ENCODE measurements around the gene CYBA. TPM values are rescaled to one million over a fixed set of nuclear protein-coding genes. Genes with fewer than 3 reads are reported as not detected.
A peak's percentile ranks its signal among the peaks of the same experiment; 100 is the strongest.

CYBA gene
- total and polyA plus RNA-seq, 2 of the 13 experiments (the other 11 are each of a cell fraction or from before 2014, with no cell fraction given), result 196 to 250 TPM

DNA sequence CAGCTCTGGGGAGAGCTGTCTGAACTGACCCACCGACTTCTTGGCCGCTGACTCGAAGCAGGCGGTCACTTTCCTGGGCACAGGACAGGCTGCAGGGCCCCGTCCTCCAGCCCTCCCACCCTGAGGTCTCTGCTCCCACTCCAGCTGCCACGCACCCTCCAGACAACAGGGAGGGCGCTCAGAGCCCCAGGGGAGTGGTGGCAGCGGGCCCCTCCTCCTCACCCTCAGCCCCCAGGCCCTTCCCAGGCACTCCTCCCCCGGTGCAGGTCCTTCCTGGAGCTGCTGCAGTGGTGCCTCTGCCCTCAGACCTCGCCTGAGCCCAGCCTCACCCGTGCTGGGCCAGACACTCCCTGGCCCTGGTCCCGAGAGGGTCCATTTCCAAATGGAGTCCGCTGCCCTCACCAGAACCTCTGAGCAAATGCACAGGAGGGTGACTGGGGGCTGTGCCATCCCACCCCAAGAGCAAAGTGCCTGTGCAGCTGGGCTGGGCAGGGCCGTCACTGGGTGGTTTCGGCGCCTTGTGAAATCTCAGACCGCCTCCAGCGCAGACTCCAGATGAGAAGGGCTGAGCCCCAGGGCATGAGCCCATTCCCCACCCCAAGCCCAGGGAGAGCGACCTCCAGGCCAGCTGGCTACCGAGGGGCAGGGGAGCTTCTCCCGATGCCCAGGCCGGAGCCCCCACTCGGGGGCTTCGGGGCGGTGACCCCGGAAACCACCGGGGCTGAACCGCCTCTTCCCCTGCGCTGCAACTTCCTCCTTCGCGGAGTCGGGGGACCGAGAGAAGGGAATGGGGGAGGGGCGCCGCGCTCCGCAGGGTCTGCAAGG is 717 bp downstream of the CYBA start (continued):
- no peak for TF ChIP-seq GFI1 (CRISPR knock-in tag; IDR thresholded peaks at IDR 0.05; ENCODE audit: borderline replicate concordance)
- TF ChIP-seq ZNF564 (CRISPR knock-in tag; IDR thresholded peaks at IDR 0.05), result no peak
- TF ChIP-seq STAT5B (CRISPR knock-in tag; IDR thresholded peaks at IDR 0.05), result peak; percentile 68; the same call in 1 of the 2 replicates
- no peak; the same call in none of the 2 replicates for TF ChIP-seq ZNF333 (CRISPR knock-in tag; IDR thresholded peaks at IDR 0.05; ENCODE audit: borderline replicate concordance)
- peak; percentile 14; the same call in 1 of the 2 replicates for TF ChIP-seq ZNF703 (CRISPR knock-in tag; IDR thresholded peaks at IDR 0.05; ENCODE audit: borderline replicate concordance)
- TF ChIP-seq ZNF234 (CRISPR knock-in tag; conservative IDR thresholded peaks at IDR 0.05), result 0 out of 2 replicates have a peak, but pooled peaks have one; percentile 8
- TF ChIP-seq NR2F1 (CRISPR knock-in tag; IDR thresholded peaks at IDR 0.05), result no peak
- TF ChIP-seq, protein P1, sequence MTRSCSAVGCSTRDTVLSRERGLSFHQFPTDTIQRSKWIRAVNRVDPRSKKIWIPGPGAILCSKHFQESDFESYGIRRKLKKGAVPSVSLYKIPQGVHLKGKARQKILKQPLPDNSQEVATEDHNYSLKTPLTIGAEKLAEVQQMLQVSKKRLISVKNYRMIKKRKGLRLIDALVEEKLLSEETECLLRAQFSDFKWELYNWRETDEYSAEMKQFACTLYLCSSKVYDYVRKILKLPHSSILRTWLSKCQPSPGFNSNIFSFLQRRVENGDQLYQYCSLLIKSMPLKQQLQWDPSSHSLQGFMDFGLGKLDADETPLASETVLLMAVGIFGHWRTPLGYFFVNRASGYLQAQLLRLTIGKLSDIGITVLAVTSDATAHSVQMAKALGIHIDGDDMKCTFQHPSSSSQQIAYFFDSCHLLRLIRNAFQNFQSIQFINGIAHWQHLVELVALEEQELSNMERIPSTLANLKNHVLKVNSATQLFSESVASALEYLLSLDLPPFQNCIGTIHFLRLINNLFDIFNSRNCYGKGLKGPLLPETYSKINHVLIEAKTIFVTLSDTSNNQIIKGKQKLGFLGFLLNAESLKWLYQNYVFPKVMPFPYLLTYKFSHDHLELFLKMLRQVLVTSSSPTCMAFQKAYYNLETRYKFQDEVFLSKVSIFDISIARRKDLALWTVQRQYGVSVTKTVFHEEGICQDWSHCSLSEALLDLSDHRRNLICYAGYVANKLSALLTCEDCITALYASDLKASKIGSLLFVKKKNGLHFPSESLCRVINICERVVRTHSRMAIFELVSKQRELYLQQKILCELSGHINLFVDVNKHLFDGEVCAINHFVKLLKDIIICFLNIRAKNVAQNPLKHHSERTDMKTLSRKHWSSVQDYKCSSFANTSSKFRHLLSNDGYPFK (CRISPR knock-in tag; IDR thresholded peaks at IDR 0.05; ENCODE audit: borderline replicate concordance), result no peak
- TF ChIP-seq ZNF598 (CRISPR knock-in tag; IDR thresholded peaks at IDR 0.05; ENCODE audit: borderline replicate concordance), result no peak
- TF ChIP-seq, protein P2, sequence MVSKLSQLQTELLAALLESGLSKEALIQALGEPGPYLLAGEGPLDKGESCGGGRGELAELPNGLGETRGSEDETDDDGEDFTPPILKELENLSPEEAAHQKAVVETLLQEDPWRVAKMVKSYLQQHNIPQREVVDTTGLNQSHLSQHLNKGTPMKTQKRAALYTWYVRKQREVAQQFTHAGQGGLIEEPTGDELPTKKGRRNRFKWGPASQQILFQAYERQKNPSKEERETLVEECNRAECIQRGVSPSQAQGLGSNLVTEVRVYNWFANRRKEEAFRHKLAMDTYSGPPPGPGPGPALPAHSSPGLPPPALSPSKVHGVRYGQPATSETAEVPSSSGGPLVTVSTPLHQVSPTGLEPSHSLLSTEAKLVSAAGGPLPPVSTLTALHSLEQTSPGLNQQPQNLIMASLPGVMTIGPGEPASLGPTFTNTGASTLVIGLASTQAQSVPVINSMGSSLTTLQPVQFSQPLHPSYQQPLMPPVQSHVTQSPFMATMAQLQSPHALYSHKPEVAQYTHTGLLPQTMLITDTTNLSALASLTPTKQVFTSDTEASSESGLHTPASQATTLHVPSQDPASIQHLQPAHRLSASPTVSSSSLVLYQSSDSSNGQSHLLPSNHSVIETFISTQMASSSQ (IDR thresholded peaks at IDR 0.05; ENCODE audit: low read depth), result no peak
- TF ChIP-seq, protein P2 (CRISPR knock-in tag; IDR thresholded peaks at IDR 0.05; ENCODE audit: borderline replicate concordance), result peak; percentile 32; the same call in 1 of the 2 replicates
- TF ChIP-seq, protein P3, sequence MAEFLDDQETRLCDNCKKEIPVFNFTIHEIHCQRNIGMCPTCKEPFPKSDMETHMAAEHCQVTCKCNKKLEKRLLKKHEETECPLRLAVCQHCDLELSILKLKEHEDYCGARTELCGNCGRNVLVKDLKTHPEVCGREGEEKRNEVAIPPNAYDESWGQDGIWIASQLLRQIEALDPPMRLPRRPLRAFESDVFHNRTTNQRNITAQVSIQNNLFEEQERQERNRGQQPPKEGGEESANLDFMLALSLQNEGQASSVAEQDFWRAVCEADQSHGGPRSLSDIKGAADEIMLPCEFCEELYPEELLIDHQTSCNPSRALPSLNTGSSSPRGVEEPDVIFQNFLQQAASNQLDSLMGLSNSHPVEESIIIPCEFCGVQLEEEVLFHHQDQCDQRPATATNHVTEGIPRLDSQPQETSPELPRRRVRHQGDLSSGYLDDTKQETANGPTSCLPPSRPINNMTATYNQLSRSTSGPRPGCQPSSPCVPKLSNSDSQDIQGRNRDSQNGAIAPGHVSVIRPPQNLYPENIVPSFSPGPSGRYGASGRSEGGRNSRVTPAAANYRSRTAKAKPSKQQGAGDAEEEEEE (CRISPR knock-in tag; IDR thresholded peaks at IDR 0.05; ENCODE audit: borderline replicate concordance), result no peak; the same call in 1 of the 2 replicates
- peak; percentile 40; the same call in 1 of the 2 replicates for TF ChIP-seq RBFOX2 (IDR thresholded peaks at IDR 0.05; ENCODE audit: low read depth, low read length)
- TF ChIP-seq, protein P4, sequence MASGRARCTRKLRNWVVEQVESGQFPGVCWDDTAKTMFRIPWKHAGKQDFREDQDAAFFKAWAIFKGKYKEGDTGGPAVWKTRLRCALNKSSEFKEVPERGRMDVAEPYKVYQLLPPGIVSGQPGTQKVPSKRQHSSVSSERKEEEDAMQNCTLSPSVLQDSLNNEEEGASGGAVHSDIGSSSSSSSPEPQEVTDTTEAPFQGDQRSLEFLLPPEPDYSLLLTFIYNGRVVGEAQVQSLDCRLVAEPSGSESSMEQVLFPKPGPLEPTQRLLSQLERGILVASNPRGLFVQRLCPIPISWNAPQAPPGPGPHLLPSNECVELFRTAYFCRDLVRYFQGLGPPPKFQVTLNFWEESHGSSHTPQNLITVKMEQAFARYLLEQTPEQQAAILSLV (CRISPR knock-in tag; IDR thresholded peaks at IDR 0.05; ENCODE audit: borderline replicate concordance), result 0 out of 2 replicates have a peak, but pooled peaks have one; percentile 30
- TF ChIP-seq, protein P5, sequence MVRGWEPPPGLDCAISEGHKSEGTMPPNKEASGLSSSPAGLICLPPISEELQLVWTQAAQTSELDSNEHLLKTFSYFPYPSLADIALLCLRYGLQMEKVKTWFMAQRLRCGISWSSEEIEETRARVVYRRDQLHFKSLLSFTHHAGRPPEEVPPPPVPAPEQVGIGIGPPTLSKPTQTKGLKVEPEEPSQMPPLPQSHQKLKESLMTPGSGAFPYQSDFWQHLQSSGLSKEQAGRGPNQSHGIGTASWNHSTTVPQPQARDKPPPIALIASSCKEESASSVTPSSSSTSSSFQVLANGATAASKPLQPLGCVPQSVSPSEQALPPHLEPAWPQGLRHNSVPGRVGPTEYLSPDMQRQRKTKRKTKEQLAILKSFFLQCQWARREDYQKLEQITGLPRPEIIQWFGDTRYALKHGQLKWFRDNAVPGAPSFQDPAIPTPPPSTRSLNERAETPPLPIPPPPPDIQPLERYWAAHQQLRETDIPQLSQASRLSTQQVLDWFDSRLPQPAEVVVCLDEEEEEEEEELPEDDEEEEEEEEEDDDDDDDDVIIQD (CRISPR knock-in tag; IDR thresholded peaks at IDR 0.05; ENCODE audit: low read depth), result no peak; the same call in 1 of the 2 replicates
